GM23338 (cell line): ENCODE results near the gene CPLX1.

Source experiments
- CTCF ChIP-seq, 2 experiments: fragments of 200-600 bp in 1 of 2; sonication (generic) in 1 of 2; conservative IDR thresholded peaks; 2 replicates each; pipeline versions ENCODE4 v1.5.1 to v1.6.1; 2016 to 2017; ENCODE audit warnings: antibody characterized with exemption in 2 of 2, low read depth in 2 of 2, mild to moderate bottlenecking in 2 of 2, moderate library complexity in 1 of 2
- EZH2 ChIP-seq: fragments of 200-600 bp; sonication (generic); IDR thresholded peaks from one replicate; pipeline ENCODE4 v1.8.0; 2017; ENCODE audit warnings: antibody characterized with exemption, mild to moderate bottlenecking, low read depth; ENCODE audit not compliant: unreplicated experiment
- EZH2phosphoT487 ChIP-seq: fragments of 200-600 bp; sonication (generic); IDR thresholded peaks from one replicate; pipeline ENCODE4 v1.8.1; 2018; ENCODE audit warnings: antibody characterized with exemption; ENCODE audit not compliant: unreplicated experiment
- REST ChIP-seq: IDR thresholded peaks from one replicate; pipeline ENCODE4 v1.6.1; 2018; ENCODE audit warnings: antibody characterized with exemption; ENCODE audit not compliant: unreplicated experiment

GRCh38 chr4:832108-832507, 6.2 kb upstream of the CPLX1 start:
- TF ChIP-seq CTCF (conservative IDR thresholded peaks at IDR 0.05; ENCODE audit: low read depth in 2 of 2): no peak
- no peak for TF ChIP-seq EZH2phosphoT487
- TF ChIP-seq EZH2: no peak
- no peak for TF ChIP-seq REST
